ENCODE measurements around the gene MEG3.

GRCh38 chr14:100844082-100844408, 18.1 kb downstream of the MEG3 start:
- TF ChIP-seq EZH2phosphoT487 (IDR thresholded peaks at IDR 0.05; ENCODE audit: borderline replicate concordance, low read length) (no peak), CTCF (IDR thresholded peaks at IDR 0.05; ENCODE audit: low read depth, low read length, poor library complexity, severe bottlenecking) (no peak)

Data from DOHH2 (cell line).